Lower leg skin (tissue), 4 donors: ENCODE results near the gene LBX2. TPM values are rescaled to one million over a fixed set of nuclear protein-coding genes. Genes with fewer than 3 reads are reported as not detected.

ENCODE experiments used
- DNase-seq, 2 donors: peaks; one replicate each; pipeline ENCODE4 v3.0.0-alpha.2; 2019; ENCODE audit warnings: low spot score in 2 of 2
- H3K4me3 ChIP-seq: fragments of 200-600 bp; sonication (generic); 2 replicates; pipeline ENCODE4 v1.5.1; 2017; ENCODE audit warnings: mild to moderate bottlenecking, low read depth; ENCODE audit not compliant: poor library complexity, severe bottlenecking
- POLR2A ChIP-seq, 2 donors: fragments of 450-650 bp; IDR thresholded peaks; one replicate each; pipeline ENCODE4 v1.6.1; 2016 to 2017; ENCODE audit warnings: antibody characterized with exemption in 2 of 2, mild to moderate bottlenecking in 1 of 2, moderate library complexity in 1 of 2
- WGBS, 2 donors: methylation state at CpG; one replicate each; pipeline ENCODE4 v1.1.5; 2018; 5-methylcytosine and 5-hydroxymethylcytosine counted together
- intact Hi-C: fragments of 100-400 bp; cut with DNase I; formaldehyde crosslinking; loops from one replicate; pipeline ENCODE4 v1.15.0; 2023; ENCODE audit warnings: low total_unique reads
- total RNA-seq, 4 donors: library from RNA; depleted of rRNA; stranded (reverse); fragments of >200 nt; gene quantifications; one replicate each; pipeline ENCODE4 v1.1.0, GENCODE V29; 2016
- TF ChIP-seq, protein P1 (sequence below), 3 donors: fragments of 450-650 bp; IDR thresholded peaks; one replicate each; pipeline ENCODE4 v1.5.1; 2016; ENCODE audit warnings: antibody characterized with exemption in 3 of 3, mild to moderate bottlenecking in 3 of 3, moderate library complexity in 2 of 3

LBX2 gene
- total RNA-seq, 4 donors from 2014 or later, result 0.55 to 1.2 TPM; not detected in 2

DNA sequence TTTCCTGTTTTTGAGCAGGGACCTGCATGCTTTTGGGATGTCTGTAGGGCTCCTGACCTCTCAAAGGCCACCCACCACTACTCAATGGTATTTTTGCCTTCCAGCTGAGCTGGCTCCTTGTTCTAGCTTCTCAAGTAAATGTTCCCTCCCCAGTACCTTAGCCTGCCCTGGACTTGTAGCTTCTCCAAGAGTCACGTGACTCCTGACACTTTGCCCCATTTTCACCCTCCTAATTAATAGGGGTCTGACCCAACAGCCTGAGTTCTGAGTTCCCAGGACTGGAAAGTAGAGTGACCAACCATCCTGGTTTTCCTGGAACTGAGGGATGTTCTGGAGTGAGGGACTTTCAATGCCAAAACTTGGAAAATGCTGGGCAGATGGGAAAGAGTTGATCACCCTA is 4.0 kb downstream of the LBX2 start:
- intact Hi-C loops, result no loop called here
- no peak for DNase-seq
- no peak overlapping the region for H3K4me3 ChIP-seq
- WGBS, 2 donors, result 83 to 100% methylated on average over 1 of the region's 1 CpG
- no peak for TF ChIP-seq POLR2A (IDR thresholded peaks at IDR 0.05)
- TF ChIP-seq, protein P1, sequence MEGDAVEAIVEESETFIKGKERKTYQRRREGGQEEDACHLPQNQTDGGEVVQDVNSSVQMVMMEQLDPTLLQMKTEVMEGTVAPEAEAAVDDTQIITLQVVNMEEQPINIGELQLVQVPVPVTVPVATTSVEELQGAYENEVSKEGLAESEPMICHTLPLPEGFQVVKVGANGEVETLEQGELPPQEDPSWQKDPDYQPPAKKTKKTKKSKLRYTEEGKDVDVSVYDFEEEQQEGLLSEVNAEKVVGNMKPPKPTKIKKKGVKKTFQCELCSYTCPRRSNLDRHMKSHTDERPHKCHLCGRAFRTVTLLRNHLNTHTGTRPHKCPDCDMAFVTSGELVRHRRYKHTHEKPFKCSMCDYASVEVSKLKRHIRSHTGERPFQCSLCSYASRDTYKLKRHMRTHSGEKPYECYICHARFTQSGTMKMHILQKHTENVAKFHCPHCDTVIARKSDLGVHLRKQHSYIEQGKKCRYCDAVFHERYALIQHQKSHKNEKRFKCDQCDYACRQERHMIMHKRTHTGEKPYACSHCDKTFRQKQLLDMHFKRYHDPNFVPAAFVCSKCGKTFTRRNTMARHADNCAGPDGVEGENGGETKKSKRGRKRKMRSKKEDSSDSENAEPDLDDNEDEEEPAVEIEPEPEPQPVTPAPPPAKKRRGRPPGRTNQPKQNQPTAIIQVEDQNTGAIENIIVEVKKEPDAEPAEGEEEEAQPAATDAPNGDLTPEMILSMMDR (IDR thresholded peaks at IDR 0.05), result no peak

DNA sequence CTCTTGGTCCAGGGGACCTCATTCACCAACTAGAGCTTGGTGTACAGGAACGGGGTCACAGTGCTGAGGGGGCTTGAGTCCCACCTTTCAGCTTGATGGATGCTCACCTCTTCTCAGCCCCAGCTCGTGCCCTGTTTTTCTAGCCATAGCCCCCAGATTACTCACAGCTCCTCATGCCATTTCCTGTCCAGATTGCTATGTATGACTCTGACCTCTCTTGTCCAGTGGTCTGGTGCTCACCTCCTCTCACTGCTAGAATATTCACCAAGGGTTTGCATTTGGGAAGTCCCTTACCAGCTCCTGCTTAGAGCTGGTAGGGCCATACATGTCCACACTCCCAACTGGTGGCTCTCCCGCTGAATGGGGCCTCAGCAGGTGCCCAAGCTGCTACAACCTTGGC is 5.9 kb downstream of the LBX2 start:
- intact Hi-C loops, result no loop called here
- no peak for DNase-seq
- WGBS, 2 donors, result 90 to 95% methylated on average over 3 of the region's 3 CpGs
- H3K4me3 ChIP-seq, result no peak overlapping the region
- TF ChIP-seq, protein P1 (IDR thresholded peaks at IDR 0.05), result no peak
- no peak for TF ChIP-seq POLR2A (IDR thresholded peaks at IDR 0.05)

GRCh38 chr2:74491648-74492544 is 7.5 kb downstream of the LBX2 start:
- DNase-seq, result no peak
- TF ChIP-seq, protein P1 (IDR thresholded peaks at IDR 0.05), result no peak
- no peak for TF ChIP-seq POLR2A (IDR thresholded peaks at IDR 0.05)
- WGBS, 2 donors, result 93 to 95% methylated on average over 12 of the region's 12 CpGs
- H3K4me3 ChIP-seq, result no peak overlapping the region
- intact Hi-C loops, result no loop called here

DNA sequence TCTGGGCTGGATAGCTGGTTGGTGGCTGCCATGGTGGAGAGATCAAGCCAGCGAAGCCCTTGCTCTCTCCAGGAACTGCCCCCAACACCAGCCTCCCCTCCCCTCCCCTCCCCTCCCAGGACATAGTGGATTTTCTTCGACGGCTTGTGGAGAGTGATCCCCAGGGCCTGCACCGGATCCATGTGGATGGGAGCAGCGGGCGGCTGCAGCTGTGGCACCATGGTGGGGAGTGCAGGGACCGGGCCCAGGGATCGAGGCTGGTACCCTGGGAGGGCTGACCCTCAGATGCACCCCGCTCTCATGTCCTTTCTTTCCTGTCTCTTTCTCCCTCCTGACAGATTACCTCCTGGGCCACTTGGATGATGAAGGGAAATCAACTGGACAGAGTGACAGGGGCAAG is 9.5 kb downstream of the LBX2 start:
- DNase-seq, result no peak
- H3K4me3 ChIP-seq, result no peak overlapping the region
- intact Hi-C loops, result no loop called here
- 95 to 96% methylated on average over 9 of the region's 9 CpGs for WGBS, 2 donors
- TF ChIP-seq, protein P1 (IDR thresholded peaks at IDR 0.05), result no peak
- no peak for TF ChIP-seq POLR2A (IDR thresholded peaks at IDR 0.05)

DNA sequence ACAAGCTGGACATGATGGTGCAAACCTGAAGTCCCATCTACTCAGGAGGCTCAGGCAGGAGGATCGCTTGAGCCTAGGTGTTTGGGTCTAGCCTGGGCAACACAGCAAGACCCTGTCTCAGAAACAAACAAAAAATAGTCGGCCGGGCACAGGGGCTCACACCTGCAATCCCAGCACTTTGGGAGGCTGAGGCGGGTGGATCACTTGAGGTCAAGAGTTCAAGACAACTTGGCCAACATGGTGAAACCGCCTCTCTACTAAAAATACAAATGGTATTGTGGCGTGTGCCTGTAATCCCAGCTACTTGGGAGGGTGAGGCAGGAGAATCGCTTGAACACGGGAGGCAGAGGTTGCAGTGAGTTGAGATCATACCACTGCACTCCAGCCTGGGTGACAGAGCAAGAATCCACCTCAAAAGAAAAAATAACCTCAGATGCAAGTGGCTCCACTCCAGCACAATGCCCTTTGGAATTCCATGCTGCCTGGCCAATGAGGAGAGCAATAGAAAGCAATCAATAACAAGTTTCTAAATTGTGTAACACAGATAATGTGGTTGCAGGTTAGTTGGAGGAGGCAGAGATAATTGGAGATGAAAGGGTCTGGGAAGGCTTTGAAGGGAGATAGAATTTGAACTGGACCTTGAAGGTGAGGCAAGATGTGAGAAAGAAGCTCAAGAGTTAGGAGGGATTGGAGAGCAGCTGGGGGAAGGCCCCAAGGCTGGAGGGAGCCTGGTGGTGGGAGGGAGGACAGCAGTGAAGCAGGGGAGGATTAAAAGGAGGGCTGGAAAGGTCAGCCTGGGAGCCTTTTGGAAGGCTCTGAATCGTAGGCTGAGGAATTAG is 10.5 kb downstream of the LBX2 start:
- 90 to 92% methylated on average over 9 of the region's 9 CpGs for WGBS, 2 donors
- DNase-seq, result no peak
- no peak for TF ChIP-seq POLR2A (IDR thresholded peaks at IDR 0.05)
- TF ChIP-seq, protein P1 (IDR thresholded peaks at IDR 0.05), result peak in 1 of 3 donors; percentile 12
- H3K4me3 ChIP-seq, result no peak overlapping the region
- intact Hi-C loops, result no loop called here
